Subcutaneous adipose tissue (tissue), 4 donors: ENCODE results near the gene GLRA2. TPM values are rescaled to one million over a fixed set of nuclear protein-coding genes. Genes with fewer than 3 reads are reported as not detected.

Experiments
- total RNA-seq, 4 donors: library from RNA; depleted of rRNA; stranded (reverse); fragments of >200 nt; gene quantifications; one replicate each; pipeline ENCODE4 v1.1.0, GENCODE V29; 2016
- TF ChIP-seq, protein P1 (sequence below): fragments of 450-650 bp; IDR thresholded peaks from one replicate; pipeline ENCODE4 v1.5.1; 2016; ENCODE audit warnings: low read depth, mild to moderate bottlenecking, control low read depth, antibody characterized with exemption, moderate library complexity

Gene GLRA2
- total RNA-seq, 4 donors from 2014 or later: not detected

DNA sequence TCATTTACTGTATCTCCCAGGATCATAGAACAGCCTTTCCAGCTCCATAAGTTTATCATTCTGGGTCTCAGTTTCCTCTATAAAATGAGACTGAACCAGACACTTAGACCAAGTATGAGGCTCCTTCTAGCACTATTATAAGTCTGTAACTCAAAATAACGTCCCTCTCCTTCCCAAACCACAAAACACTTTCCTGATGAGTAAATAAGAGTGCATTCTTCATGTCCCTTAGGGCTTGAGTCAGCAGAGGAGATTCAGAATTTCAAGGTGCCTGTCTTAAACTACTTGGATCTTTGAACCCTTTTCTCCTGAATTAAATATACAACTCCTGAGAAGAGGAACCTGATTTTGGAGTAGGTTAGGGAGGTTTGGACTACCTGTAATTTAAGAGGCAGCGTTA lies 62.6 kb downstream of the GLRA2 start:
- TF ChIP-seq, protein P1, sequence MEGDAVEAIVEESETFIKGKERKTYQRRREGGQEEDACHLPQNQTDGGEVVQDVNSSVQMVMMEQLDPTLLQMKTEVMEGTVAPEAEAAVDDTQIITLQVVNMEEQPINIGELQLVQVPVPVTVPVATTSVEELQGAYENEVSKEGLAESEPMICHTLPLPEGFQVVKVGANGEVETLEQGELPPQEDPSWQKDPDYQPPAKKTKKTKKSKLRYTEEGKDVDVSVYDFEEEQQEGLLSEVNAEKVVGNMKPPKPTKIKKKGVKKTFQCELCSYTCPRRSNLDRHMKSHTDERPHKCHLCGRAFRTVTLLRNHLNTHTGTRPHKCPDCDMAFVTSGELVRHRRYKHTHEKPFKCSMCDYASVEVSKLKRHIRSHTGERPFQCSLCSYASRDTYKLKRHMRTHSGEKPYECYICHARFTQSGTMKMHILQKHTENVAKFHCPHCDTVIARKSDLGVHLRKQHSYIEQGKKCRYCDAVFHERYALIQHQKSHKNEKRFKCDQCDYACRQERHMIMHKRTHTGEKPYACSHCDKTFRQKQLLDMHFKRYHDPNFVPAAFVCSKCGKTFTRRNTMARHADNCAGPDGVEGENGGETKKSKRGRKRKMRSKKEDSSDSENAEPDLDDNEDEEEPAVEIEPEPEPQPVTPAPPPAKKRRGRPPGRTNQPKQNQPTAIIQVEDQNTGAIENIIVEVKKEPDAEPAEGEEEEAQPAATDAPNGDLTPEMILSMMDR: no peak

DNA sequence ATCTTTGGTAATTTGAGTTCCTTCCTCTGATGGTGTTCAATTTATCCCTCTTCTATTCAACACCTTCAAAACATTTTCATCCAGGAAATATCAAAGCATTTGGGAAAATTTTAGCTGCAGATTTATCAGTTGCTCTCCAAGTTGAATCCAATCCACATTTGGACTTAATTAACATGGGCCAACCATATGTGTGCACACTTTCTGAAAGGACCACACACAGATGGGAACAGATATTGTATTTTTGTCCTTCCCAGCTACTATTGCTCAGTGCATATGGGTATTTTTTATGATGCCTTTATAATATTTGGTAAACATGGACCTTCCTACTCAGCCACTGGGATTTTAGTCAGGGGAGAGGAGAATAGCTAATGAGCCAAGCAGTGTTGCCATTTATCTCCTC lies 65.2 kb downstream of the GLRA2 start:
- TF ChIP-seq, protein P1: no peak

DNA sequence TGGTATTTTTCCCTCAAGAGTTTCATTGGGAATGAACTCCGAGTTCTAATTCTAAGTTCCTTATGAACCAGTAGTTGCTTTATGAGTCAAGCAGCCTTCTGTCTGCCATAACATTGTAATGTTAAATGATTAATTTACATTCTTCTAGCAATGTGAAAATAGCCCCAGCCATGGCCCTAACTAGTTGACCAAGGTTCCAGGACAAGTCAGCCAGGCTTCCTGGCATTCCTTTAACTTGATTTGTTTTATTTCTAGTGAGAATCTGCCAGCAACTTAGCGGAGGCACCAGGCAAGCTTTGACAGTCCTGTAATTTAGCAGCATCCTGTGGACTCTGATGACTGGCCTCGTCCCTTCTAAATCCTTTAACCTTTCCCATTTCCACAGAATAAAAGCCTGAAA lies 69.0 kb downstream of the GLRA2 start:
- TF ChIP-seq, protein P1: no peak

DNA sequence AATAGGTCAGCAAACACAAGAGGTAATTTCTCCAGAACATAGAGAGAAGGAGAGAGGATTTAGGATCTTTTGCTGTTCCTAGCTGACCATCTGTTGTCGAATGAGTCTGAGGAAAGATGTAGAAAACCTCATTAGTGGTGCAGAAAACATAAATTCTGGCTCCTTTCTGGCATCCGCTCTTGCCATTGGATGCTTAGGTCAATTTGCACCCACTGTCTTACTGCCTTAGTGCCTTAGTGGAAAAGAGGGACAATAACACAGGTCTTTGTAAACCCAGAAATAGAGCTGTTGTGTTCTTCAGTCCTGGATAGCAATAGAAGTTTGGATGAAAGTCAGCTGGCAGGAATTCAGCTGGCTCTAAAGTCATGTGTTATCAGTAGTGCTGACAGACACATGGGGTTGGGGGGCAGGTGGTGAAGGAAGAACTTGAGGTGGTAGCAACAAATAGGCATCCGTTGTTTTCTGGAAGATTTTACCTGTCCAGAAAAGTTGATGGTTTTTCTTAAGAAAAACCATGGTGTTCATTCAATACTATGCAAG lies 78.2 kb downstream of the GLRA2 start:
- TF ChIP-seq, protein P1: no peak

DNA sequence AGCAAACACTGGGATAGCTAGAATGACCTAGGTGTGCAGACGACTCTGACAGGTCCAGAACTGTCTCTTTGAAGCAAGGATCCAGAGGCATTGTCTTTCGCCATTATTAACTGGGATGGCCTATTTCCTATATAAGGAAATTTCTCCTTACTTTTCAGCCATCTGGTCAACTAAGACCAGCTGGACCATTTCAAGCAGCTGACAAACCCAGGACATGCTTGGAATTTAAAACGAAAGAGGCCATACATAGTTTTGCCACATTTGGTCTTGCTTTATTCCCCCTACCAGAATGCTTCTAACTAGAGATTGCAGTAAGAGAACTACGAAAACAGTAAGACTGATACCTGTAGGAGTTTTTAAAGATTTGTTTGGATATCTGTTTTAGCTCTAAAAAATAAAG lies 87.0 kb downstream of the GLRA2 start:
- TF ChIP-seq, protein P1: no peak

DNA sequence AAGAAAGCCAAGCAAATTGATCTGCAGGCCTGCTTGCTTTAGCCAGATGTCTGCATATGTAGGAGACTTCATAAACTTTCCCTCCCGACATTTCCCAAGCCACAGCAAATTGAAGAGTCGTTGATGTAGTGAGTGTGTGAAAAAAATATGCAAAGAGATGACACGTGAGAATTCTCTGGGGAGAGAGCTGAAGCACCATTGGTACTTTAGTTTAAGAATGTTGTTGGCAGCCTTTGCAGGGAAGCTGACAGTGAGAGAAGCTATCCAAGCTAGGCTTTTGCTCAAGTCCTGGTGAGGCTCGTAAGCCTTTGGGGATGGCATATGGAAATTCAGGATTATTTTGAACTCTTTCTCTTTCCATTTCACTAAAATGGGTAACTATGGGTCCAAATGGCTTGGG lies 87.5 kb downstream of the GLRA2 start:
- TF ChIP-seq, protein P1: no peak

DNA sequence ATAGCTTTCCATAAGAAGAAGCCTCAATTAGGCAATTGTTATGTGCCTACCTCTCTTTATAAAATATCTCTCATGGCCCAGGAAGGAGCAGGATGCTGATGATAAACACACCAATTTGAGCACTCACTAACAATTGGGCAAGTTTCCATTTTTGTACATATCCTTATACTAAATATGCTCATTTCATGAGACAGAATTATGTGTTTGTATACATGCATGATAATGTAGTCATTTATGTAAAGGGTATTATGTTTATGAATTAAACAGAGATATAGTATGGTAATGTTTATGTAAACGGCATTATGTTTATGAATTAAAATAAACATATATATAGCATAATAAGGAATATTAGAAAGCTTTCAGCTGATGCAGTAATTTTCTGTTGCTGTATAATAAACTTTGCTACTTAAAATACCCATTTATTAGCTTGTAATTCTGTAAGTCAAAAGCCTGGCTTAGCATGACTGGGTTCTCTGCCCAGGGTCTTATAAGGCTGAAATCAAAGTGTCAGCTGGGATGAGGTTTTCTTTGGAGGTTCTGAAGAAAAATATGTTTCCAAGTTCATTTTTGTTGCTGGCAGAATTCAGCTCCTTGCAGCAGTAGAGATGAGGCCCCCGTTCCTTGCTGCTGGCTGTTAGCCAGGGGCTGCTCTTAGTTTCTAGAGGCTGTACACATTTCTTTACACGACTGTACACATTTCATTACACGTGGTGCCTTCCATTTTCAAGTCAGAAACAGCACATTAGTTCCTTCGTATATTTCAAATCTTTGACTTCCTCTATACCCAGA lies 89.0 kb downstream of the GLRA2 start:
- TF ChIP-seq, protein P1: no peak
